ENCODE measurements around the gene PMS2. TPM values are rescaled to one million over a fixed set of nuclear protein-coding genes. Genes with fewer than 3 reads are reported as not detected.

The PMS2 gene
- total RNA-seq, 1 experiment from 2014 or later = 18.9 TPM

DNA sequence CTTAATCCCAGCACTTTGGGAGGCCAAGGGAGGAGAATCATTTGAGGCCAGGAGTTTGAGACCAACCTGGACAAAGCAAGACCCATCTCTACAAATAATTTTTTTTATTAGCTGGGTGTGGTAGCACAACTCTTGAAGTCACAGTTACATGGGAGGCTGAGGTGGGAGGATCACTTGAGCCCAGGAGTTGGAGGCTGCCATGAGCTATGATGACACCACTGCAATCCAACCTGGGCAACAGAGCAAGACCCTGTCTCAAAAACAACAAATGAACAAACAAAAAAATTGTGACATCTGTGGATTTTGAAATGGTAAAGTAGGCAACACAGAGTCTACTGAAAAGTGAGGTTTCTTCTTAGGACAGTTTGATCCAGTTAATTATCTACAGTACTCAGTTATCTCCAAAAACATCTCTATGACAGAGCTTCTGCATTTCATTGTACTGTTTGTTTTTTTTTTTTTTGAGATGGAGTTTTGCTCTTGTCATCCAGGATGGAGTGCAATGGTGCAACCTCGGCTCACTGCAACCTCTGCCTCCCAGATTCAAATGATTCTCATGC lies 19.0 kb upstream of the PMS2 start:
- Mint-ChIP-seq H3K4me1 (ENCODE audit: insufficient read depth, unreplicated experiment) (no peaks in the 10 kb centered on the region), H3K36me3 (ENCODE audit: insufficient read depth, unreplicated experiment) (peaks cover 95% of the 10 kb centered on the region), H3K9me3 (ENCODE audit: unreplicated experiment) (no peaks in the 10 kb centered on the region), H3K4me3 (ENCODE audit: unreplicated experiment) (no peak overlapping the region), H3K27me3 (ENCODE audit: insufficient read depth, unreplicated experiment) (no peaks in the 10 kb centered on the region), H3K27ac (ENCODE audit: low read depth, unreplicated experiment) (no peak overlapping the region)
- CTCF ChIA-PET = interaction anchor here (0.6 to 2.0 kb wide), 4 partner anchors 13 to 407 kb away, joined by 3 to 8 read pairs (median 5); no protein-coding TSS in a partner anchor
- TF ChIP-seq, protein P1, sequence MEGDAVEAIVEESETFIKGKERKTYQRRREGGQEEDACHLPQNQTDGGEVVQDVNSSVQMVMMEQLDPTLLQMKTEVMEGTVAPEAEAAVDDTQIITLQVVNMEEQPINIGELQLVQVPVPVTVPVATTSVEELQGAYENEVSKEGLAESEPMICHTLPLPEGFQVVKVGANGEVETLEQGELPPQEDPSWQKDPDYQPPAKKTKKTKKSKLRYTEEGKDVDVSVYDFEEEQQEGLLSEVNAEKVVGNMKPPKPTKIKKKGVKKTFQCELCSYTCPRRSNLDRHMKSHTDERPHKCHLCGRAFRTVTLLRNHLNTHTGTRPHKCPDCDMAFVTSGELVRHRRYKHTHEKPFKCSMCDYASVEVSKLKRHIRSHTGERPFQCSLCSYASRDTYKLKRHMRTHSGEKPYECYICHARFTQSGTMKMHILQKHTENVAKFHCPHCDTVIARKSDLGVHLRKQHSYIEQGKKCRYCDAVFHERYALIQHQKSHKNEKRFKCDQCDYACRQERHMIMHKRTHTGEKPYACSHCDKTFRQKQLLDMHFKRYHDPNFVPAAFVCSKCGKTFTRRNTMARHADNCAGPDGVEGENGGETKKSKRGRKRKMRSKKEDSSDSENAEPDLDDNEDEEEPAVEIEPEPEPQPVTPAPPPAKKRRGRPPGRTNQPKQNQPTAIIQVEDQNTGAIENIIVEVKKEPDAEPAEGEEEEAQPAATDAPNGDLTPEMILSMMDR (IDR thresholded peaks at IDR 0.05; ENCODE audit: unreplicated experiment) = no peak
- no TSS peak for BruUV-seq (replicated peaks)
- no peak for DNase-seq (ENCODE audit: unreplicated experiment)
- POLR2A ChIA-PET = interaction anchor here (0.9 kb wide), 2 partner anchors 10 to 78 kb away, joined by 3 read pairs; no protein-coding TSS in a partner anchor
- intact Hi-C loops (cut with micrococcal nuclease) = no loop called here

DNA sequence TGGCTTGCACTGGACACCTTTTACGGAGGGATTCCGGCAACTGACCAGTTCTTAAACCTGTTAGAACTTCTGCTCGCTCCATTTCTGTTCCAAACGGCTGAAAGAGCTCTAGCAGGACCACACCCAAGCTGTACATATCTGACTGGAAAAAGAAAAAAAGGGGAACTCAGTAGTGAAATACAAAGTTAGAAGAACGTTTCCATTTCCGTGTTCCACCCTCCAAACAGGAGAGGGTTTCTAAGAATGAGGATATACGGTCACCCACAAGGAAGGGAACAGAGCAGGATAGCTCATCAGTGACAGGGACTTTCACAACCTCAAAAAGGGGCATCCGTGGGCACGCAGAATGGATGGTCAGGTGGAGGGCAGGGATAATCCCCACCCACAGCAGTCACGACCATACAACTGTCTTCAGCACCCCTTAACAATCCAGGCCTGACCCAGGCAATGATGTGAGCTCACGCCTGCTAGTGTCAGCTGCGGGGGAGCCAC lies 18.0 kb upstream of the PMS2 start:
- intact Hi-C loops (cut with micrococcal nuclease) = no loop called here
- BruUV-seq (replicated peaks) = no TSS peak
- TF ChIP-seq, protein P1 (IDR thresholded peaks at IDR 0.05; ENCODE audit: unreplicated experiment) = no peak
- DNase-seq (ENCODE audit: unreplicated experiment) = no peak
- Mint-ChIP-seq H3K9me3 (ENCODE audit: unreplicated experiment) (no peaks in the 10 kb centered on the region), H3K36me3 (ENCODE audit: insufficient read depth, unreplicated experiment) (peaks cover 95% of the 10 kb centered on the region), H3K27me3 (ENCODE audit: insufficient read depth, unreplicated experiment) (no peaks in the 10 kb centered on the region), H3K27ac (ENCODE audit: low read depth, unreplicated experiment) (peak overlapping the region; percentile 35), H3K4me3 (ENCODE audit: unreplicated experiment) (no peak overlapping the region), H3K4me1 (ENCODE audit: insufficient read depth, unreplicated experiment) (no peaks in the 10 kb centered on the region)
- ChIA-PET CTCF (interaction anchor here (0.6 to 2.0 kb wide), 7 partner anchors 12 to 379 kb away, joined by 3 to 8 read pairs (median 4); no protein-coding TSS in a partner anchor), POLR2A (interaction anchor here (0.5 to 1.2 kb wide), 5 partner anchors 12 to 233 kb away, joined by 3 read pairs; partner anchors contain the start of genes AIMP2 and PMS2)

DNA sequence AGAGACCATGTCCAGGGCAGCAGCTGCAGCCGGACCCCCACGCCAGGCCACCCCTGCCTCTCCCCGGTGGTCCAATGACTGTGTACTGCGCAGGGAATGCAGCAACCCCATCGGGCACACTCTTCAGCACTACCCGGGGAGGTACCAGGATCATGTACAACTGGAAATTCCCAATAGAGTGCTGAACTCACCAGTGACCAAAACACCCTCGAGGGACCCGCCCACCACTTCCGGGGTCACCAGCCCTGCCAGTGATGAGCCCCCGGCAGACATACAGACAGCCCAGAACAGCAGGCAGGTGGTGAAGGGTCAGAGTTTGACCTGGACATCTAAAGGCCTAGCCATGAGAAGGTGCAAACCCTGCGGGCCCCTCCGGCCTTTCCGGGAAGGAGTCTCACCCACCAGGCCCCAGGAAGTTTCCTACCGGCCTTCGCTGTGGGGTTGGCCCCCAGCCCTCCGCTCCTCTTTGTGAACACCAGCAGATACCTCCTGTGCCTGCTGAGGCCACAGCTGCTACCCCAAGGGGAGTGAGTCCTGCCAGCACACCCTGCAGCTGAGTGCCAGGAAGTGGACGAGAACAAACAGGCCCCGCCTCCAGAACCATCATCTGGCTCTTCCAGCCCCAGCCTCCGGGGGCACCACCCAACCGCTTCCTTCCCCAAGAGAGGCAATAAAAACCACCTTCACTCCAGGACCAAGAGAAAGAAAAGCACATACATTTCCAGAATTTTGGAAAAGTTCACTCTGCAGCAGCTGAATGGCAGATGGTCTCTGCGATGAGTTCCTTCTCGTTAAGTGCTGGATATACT lies 17.4 kb upstream of the PMS2 start:
- BruUV-seq (replicated peaks) = no TSS peak
- Mint-ChIP-seq H3K9me3 (ENCODE audit: unreplicated experiment) (no peaks in the 10 kb centered on the region), H3K27ac (ENCODE audit: low read depth, unreplicated experiment) (peak overlapping the region; percentile 35), H3K36me3 (ENCODE audit: insufficient read depth, unreplicated experiment) (peaks cover 95% of the 10 kb centered on the region), H3K4me3 (ENCODE audit: unreplicated experiment) (no peak overlapping the region), H3K4me1 (ENCODE audit: insufficient read depth, unreplicated experiment) (no peaks in the 10 kb centered on the region), H3K27me3 (ENCODE audit: insufficient read depth, unreplicated experiment) (no peaks in the 10 kb centered on the region)
- TF ChIP-seq, protein P1 (IDR thresholded peaks at IDR 0.05; ENCODE audit: unreplicated experiment) = peak; percentile 8
- intact Hi-C loops (cut with micrococcal nuclease) = no loop called here
- DNase-seq (ENCODE audit: unreplicated experiment) = peak; percentile 49
- ChIA-PET CTCF (interaction anchor here (0.5 to 2.0 kb wide), 5 partner anchors 11 to 259 kb away, joined by 3 to 8 read pairs (median 3); no protein-coding TSS in a partner anchor), POLR2A (interaction anchor here (0.5 to 1.2 kb wide), 4 partner anchors 11 to 234 kb away, joined by 3 read pairs; partner anchors contain the start of genes AIMP2 and PMS2)

DNA sequence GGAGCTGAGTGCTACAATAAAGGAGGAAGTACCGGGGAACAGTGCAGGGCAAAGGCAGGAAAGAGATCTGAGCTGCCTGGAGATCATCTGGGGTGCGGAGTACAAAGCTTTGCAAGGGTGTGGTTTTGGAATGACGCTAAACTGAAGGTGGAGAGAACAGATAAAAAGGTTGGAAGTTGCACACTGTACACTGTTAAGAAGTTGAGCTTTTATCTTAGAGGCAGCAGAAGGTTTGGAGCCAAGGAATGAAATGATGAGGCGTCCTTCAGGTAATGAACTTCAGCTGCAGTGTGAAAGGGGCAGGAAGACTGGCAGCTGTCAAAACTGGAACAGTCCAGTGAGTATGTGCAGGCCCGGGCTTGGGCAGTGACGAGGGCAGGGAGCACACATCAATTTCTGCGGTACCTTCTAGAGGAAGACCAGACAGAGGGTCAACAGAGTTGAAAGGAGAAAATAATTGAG lies 15.2 kb upstream of the PMS2 start:
- Mint-ChIP-seq H3K27ac (ENCODE audit: low read depth, unreplicated experiment) (no peak overlapping the region), H3K36me3 (ENCODE audit: insufficient read depth, unreplicated experiment) (peaks cover 100% of the 10 kb centered on the region), H3K9me3 (ENCODE audit: unreplicated experiment) (no peaks in the 10 kb centered on the region), H3K4me1 (ENCODE audit: insufficient read depth, unreplicated experiment) (no peaks in the 10 kb centered on the region), H3K4me3 (ENCODE audit: unreplicated experiment) (no peak overlapping the region), H3K27me3 (ENCODE audit: insufficient read depth, unreplicated experiment) (no peaks in the 10 kb centered on the region)
- CTCF ChIA-PET = interaction anchor here (0.5 to 0.9 kb wide), 2 partner anchors 166 to 324 kb away, joined by 3 read pairs; no protein-coding TSS in a partner anchor
- TF ChIP-seq, protein P1 (IDR thresholded peaks at IDR 0.05; ENCODE audit: unreplicated experiment) = no peak
- intact Hi-C loops (cut with micrococcal nuclease) = no loop called here
- TSS peak; percentile 82 for BruUV-seq (replicated peaks)
- POLR2A ChIA-PET = interaction anchor here (0.6 to 1.7 kb wide), 6 partner anchors 8 to 115 kb away, joined by 3 to 7 read pairs (median 4); no protein-coding TSS in a partner anchor
- no peak for DNase-seq (ENCODE audit: unreplicated experiment)

Measured in MCF 10A (cell line).